GM18519 (cell line): Measurements from ENCODE around the gene ADAP2.

Experiments used
- ATAC-seq: cut with Tn5 transposase; IDR thresholded peaks from one replicate; pipeline ENCODE4 v1.9.1; 2021; ENCODE audit warnings: mild to moderate bottlenecking, moderate library complexity; ENCODE audit not compliant: unreplicated experiment, low FRiP score

ADAP2 gene

GRCh38 chr17:31008374-31009041, 86.8 kb downstream of the ADAP2 start:
- no peak for ATAC-seq
